DMS114 treated with DMSO at 0.1 percent for 48 hours (cell line): Measurements from ENCODE around the gene PPP1R18.
"Not testable (repeated sequence)": the region's sequence is repeated elsewhere in the genome, so short reads cannot be mapped to it uniquely, and the experiment has no call there.

Experiments
- DNase-seq: peaks from one replicate; lab custom pipeline; 2025; ENCODE audit not compliant: unreplicated experiment; lab: John Stamatoyannopoulos, UW

Gene PPP1R18

GRCh38 chr6:30686009-30686907 is at the start of gene PPP1R18:
TSS of gene PPP1R18 (minus strand) at chr6:30686645. CDS start at chr6:30686018, 627 bp downstream.
- DNase-seq = peak; percentile 58

GRCh38 chr6:30735668-30736314 is 49.3 kb upstream of the PPP1R18 start:
- DNase-seq = no peak

GRCh38 chr6:30732237-30732943 is 45.9 kb upstream of the PPP1R18 start:
- no peak for DNase-seq

- no peak for DNase-seq
Measured at GRCh38 chr6:30730601-30731435, 44.4 kb upstream of the PPP1R18 start.

- peak; percentile 35 for DNase-seq
Measured at GRCh38 chr6:30727920-30728553, 41.6 kb upstream of the PPP1R18 start.

- DNase-seq = no peak
Measured at GRCh38 chr6:30726506-30727413, 40.3 kb upstream of the PPP1R18 start.

GRCh38 chr6:30725713-30726505 is 39.5 kb upstream of the PPP1R18 start:
- peak; percentile 71 for DNase-seq

- peak; percentile 69 for DNase-seq
Measured at GRCh38 chr6:30724906-30725667, 38.6 kb upstream of the PPP1R18 start.

- DNase-seq = not testable (repeated sequence)
Measured at GRCh38 chr6:30723843-30724741, 37.6 kb upstream of the PPP1R18 start.

GRCh38 chr6:30723159-30723842 is 36.9 kb upstream of the PPP1R18 start:
- not testable (repeated sequence) for DNase-seq

GRCh38 chr6:30722280-30723112 is 36.1 kb upstream of the PPP1R18 start:
- peak; percentile 75 for DNase-seq

GRCh38 chr6:30722025-30722279 is 35.5 kb upstream of the PPP1R18 start:
- not testable (repeated sequence) for DNase-seq

- peak; percentile 90 for DNase-seq
Measured at GRCh38 chr6:30721198-30722024, 35.0 kb upstream of the PPP1R18 start.

- peak; percentile 43 for DNase-seq
Measured at GRCh38 chr6:30720738-30721197, 34.3 kb upstream of the PPP1R18 start.
